Liver (tissue), 3 donors: ENCODE data around the gene PLCXD3.
"Not testable (repeated sequence)": the region's sequence is repeated elsewhere in the genome, so short reads cannot be mapped to it uniquely, and the experiment has no call there.

Experiments
- ATF3 ChIP-seq: IDR thresholded peaks from 2 replicates; pipeline ENCODE4 v1.6.1; 2016; ENCODE audit warnings: antibody characterized with exemption
- EGR1 ChIP-seq, 2 donors: IDR thresholded peaks; 2 replicates each; pipeline ENCODE4 v1.6.1; 2016 to 2018; ENCODE audit warnings: antibody characterized with exemption in 2 of 2, low read depth in 2 of 2
- GABPA ChIP-seq, 2 donors: IDR thresholded peaks in 1 of 2; conservative IDR thresholded peaks in 1 of 2; 2 replicates each; pipeline ENCODE4 v1.6.1; 2016; ENCODE audit warnings: antibody characterized with exemption in 2 of 2, mild to moderate bottlenecking in 1 of 2, moderate library complexity in 1 of 2
- RAD21 ChIP-seq, 2 donors: IDR thresholded peaks; 2 replicates each; pipeline ENCODE4 v1.6.1; 2016; ENCODE audit warnings: antibody characterized with exemption in 2 of 2, mild to moderate bottlenecking in 2 of 2
- REST ChIP-seq: IDR thresholded peaks from 2 replicates; pipeline ENCODE4 v1.6.1; 2016; ENCODE audit warnings: antibody characterized with exemption, mild to moderate bottlenecking
- YY1 ChIP-seq: IDR thresholded peaks from 2 replicates; pipeline ENCODE4 v1.6.1; 2016; ENCODE audit warnings: antibody characterized with exemption, mild to moderate bottlenecking
- TF ChIP-seq, protein P1 (sequence below): fragments of 150-350 bp; IDR thresholded peaks from 2 replicates; pipeline ENCODE4 v1.5.1; 2017; ENCODE audit warnings: improper control_type of control experiment, low read depth, low read length; ENCODE audit not compliant: missing input control
- TF ChIP-seq, protein P2 (sequence below): IDR thresholded peaks from 2 replicates; pipeline ENCODE4 v1.6.1; 2016; ENCODE audit warnings: antibody characterized with exemption
- donor health status: healthy.
- donor health status: healthy.

GRCh38 chr5:41471571-41472208, 38.7 kb downstream of the PLCXD3 start:
- not testable (repeated sequence) for TF ChIP-seq RAD21 (IDR thresholded peaks at IDR 0.05); REST; YY1; EGR1 (IDR thresholded peaks at IDR 0.05; ENCODE audit: low read depth in 2 of 2); ATF3; GABPA (IDR thresholded peaks at IDR 0.05 in 1 of 2, conservative IDR thresholded peaks at IDR 0.05 in 1 of 2)
- TF ChIP-seq, protein P1, sequence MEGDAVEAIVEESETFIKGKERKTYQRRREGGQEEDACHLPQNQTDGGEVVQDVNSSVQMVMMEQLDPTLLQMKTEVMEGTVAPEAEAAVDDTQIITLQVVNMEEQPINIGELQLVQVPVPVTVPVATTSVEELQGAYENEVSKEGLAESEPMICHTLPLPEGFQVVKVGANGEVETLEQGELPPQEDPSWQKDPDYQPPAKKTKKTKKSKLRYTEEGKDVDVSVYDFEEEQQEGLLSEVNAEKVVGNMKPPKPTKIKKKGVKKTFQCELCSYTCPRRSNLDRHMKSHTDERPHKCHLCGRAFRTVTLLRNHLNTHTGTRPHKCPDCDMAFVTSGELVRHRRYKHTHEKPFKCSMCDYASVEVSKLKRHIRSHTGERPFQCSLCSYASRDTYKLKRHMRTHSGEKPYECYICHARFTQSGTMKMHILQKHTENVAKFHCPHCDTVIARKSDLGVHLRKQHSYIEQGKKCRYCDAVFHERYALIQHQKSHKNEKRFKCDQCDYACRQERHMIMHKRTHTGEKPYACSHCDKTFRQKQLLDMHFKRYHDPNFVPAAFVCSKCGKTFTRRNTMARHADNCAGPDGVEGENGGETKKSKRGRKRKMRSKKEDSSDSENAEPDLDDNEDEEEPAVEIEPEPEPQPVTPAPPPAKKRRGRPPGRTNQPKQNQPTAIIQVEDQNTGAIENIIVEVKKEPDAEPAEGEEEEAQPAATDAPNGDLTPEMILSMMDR: not testable (repeated sequence)
- TF ChIP-seq, protein P2, sequence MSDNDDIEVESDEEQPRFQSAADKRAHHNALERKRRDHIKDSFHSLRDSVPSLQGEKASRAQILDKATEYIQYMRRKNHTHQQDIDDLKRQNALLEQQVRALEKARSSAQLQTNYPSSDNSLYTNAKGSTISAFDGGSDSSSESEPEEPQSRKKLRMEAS: not testable (repeated sequence)
